ENCODE data around the gene ABCB10.

The ABCB10 gene

GRCh38 chr1:229582011-229582694 lies 23.6 kb upstream of the ABCB10 start:
- in situ Hi-C loops (cut with MboI; ENCODE audit: low pct_unique_long_range_greater_than_20kb, low sequenced_read_pairs, unreplicated experiment): no loop called here
- no peak for DNase-seq (ENCODE audit: low spot score)

GRCh38 chr1:229581485-229581884 lies 23.0 kb upstream of the ABCB10 start:
- no peak for DNase-seq (ENCODE audit: low spot score)
- in situ Hi-C loops (cut with MboI; ENCODE audit: low pct_unique_long_range_greater_than_20kb, low sequenced_read_pairs, unreplicated experiment): no loop called here
- TF ChIP-seq CTCF (IDR thresholded peaks at IDR 0.05; ENCODE audit: extremely low read depth, insufficient read depth, missing control alignments): no peak

More at GRCh38 chr1:229582011-229582694, 23.6 kb upstream of the ABCB10 start:
- no peak for TF ChIP-seq CTCF (IDR thresholded peaks at IDR 0.05; ENCODE audit: extremely low read depth, insufficient read depth, missing control alignments)

GRCh38 chr1:229579059-229579673 lies 20.7 kb upstream of the ABCB10 start:
- DNase-seq (ENCODE audit: low spot score): peak; percentile 48
- in situ Hi-C loops (cut with MboI; ENCODE audit: low pct_unique_long_range_greater_than_20kb, low sequenced_read_pairs, unreplicated experiment): no loop called here
- no peak for TF ChIP-seq CTCF (IDR thresholded peaks at IDR 0.05; ENCODE audit: extremely low read depth, insufficient read depth, missing control alignments)

- no peak for DNase-seq (ENCODE audit: low spot score)
- peak; percentile 12 for TF ChIP-seq CTCF (IDR thresholded peaks at IDR 0.05; ENCODE audit: extremely low read depth, insufficient read depth, missing control alignments)
- in situ Hi-C loops (cut with MboI; ENCODE audit: low pct_unique_long_range_greater_than_20kb, low sequenced_read_pairs, unreplicated experiment): no loop called here
Observed at GRCh38 chr1:229578168-229579058, 19.9 kb upstream of the ABCB10 start.

GRCh38 chr1:229574679-229575442 lies 16.4 kb upstream of the ABCB10 start:
- in situ Hi-C loops (cut with MboI; ENCODE audit: low pct_unique_long_range_greater_than_20kb, low sequenced_read_pairs, unreplicated experiment): no loop called here
- DNase-seq (ENCODE audit: low spot score): no peak
- no peak for TF ChIP-seq CTCF (IDR thresholded peaks at IDR 0.05; ENCODE audit: extremely low read depth, insufficient read depth, missing control alignments)

- in situ Hi-C loops (cut with MboI; ENCODE audit: low pct_unique_long_range_greater_than_20kb, low sequenced_read_pairs, unreplicated experiment): no loop called here
- no peak for DNase-seq (ENCODE audit: low spot score)
- TF ChIP-seq CTCF (IDR thresholded peaks at IDR 0.05; ENCODE audit: extremely low read depth, insufficient read depth, missing control alignments): no peak
Observed at GRCh38 chr1:229572286-229572685, 13.8 kb upstream of the ABCB10 start.

Measured in GM13977 (cell line).